ENCODE measurements around the gene DENND10.
"Not testable (repeated sequence)": the region's sequence is repeated elsewhere in the genome, so short reads cannot be mapped to it uniquely, and the experiment has no call there.

The DENND10 gene

DNA sequence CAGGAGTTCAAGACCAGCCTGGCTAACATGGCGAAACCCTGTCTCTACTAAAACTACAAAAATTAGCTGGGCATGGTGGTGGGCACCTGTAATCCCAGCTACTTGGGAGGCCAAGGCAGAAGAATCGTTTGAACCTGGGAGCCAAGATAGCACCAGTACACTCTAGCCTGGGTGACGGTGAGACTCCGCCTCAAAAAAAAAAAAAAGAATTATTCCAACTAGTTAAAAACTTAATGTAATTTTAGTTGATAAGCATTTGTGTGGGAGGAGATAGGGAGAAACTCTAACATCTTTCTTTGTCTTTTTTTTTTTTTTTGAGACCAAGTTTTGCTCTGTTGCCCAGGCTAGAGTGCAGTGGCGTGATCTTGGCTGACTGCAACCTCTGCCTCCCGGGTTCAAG lies 3.2 kb downstream of the DENND10 start:
- not testable (repeated sequence) for H3K4me3 Mint-ChIP-seq; H3K27ac Mint-ChIP-seq; H3K27me3 Mint-ChIP-seq; DNase-seq; ATAC-seq (replicated peaks); H3K9me3 Mint-ChIP-seq
- Mint-ChIP-seq H3K36me3 (peaks cover 14 to 16% of the 10 kb centered on the region in 2 donors), H3K4me1 (peaks cover 4 to 11% of the 10 kb centered on the region in 2 donors)

DNA sequence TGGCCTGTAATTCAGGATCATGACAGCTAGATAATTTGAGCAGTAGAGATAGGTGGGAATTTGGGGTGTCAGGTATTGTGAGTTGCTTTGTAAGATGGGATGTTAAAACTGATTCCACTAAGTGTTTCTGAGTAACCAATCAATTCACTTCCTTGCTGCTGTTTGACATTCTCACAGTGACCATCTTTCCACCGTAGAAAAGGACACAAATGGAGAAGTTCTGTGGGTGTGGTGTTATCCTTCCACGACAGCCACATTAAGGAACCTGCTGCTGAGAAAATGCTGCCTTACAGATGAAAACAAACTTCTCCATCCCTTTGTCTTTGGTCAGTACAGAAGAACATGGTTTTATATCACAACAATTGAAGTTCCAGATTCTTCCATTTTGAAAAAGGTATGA lies 3.9 kb downstream of the DENND10 start:
- Mint-ChIP-seq H3K36me3 (peaks cover 14 to 17% of the 10 kb centered on the region in 2 donors), H3K4me1 (peaks cover 4 to 11% of the 10 kb centered on the region in 2 donors)
- DNase-seq; ATAC-seq (replicated peaks); H3K27ac Mint-ChIP-seq; H3K9me3 Mint-ChIP-seq; H3K27me3 Mint-ChIP-seq; H3K4me3 Mint-ChIP-seq: not testable (repeated sequence)

DNA sequence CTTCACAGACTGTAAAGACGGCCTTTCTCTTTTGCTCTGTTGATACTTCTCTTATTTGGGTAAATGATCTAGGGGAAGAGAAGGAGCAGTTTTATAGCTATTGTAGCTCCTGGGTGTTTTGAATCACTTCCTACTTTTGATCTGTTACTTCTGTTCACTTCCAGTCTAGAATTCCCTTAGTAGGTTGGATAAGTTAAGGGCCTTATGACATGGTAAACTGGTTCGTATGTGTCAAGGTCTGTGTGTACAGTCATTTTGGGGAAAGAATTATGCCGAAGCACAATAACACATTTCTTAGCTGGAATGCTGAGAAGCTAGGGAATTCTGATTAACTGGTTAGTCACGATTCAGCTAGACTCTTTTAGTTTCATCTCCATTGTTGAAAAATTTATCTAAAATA lies 8.1 kb downstream of the DENND10 start:
- DNase-seq (no peak), ATAC-seq (replicated peaks) (no peak)
- no peak overlapping the region for H3K4me3 Mint-ChIP-seq
- no peak overlapping the region for H3K27ac Mint-ChIP-seq
- no peaks in the 10 kb centered on the region for H3K4me1 Mint-ChIP-seq
- H3K27me3 Mint-ChIP-seq = no peaks in the 10 kb centered on the region
- H3K36me3 Mint-ChIP-seq = peaks cover 28 to 32% of the 10 kb centered on the region in 2 donors
- no peaks in the 10 kb centered on the region for H3K9me3 Mint-ChIP-seq

DNA sequence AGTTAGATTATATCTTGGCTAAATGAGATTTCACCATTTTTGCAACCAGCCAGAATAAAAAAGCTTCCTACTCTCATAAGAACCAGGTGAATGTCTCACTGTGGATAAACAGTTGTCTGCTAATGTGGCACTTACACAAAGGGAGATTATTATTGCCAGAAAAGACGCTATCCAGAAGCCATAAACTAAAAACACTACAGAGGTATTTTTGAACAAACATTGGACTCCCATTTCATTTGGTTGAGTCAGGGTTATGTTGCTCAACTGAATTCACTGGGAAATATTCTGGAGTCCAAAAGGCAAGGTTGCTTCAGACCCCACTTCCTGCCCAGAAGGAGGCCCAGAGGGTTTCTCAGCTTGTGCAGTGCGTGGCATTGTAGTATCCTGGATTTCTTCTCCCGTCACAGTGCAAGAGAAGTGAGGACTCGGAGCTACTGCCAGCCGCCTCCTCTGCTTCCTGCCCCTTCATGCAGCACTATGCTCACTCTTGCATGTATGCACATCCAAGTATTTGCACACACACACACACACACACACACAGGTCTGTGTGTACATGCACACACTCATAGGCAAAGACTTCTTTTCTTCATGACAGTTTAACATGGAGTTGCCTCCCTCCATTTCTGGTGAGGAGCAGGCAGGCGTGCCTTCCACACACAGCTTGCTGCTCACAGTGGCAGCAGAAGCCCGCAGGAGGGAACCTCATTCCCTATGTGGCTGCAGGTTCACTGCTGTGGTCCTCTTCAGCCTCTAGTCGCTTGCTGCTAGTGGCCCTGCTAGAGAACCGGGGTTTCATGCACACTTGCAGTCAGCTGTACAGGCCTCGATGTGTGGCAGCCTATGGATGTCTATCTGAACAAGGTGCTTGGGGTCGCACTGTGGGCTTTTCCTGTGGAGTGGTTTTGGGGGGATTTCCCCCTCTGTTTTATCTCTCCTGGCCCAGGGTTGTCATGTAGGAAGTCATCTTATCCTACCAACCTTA lies 10.1 kb downstream of the DENND10 start:
- H3K4me1 Mint-ChIP-seq = no peaks in the 10 kb centered on the region
- peaks cover 24 to 37% of the 10 kb centered on the region in 2 donors for H3K36me3 Mint-ChIP-seq
- no peak overlapping the region for H3K4me3 Mint-ChIP-seq
- H3K27ac Mint-ChIP-seq = no peak overlapping the region
- DNase-seq (no peak), ATAC-seq (replicated peaks) (no peak)
- H3K27me3 Mint-ChIP-seq = no peaks in the 10 kb centered on the region
- no peaks in the 10 kb centered on the region for H3K9me3 Mint-ChIP-seq

DNA sequence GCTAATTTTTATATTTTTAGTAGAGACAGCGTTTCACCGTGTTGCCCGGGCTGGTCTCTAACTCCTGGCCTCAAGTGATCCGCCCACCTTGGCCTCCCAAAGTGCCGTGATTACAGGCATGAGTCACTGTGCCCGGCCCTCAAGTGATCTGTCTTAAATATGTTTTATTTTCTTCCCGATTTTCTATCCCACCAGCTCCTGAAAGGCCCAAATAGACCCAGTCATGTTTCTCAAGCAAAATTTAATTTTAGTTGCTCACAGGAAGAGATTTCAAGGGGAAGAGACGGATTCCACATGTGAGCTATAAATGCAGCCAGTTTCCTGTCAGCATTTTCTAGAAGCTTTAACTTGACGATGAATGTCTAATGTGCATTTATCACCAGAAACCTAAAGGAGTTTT lies 12.0 kb downstream of the DENND10 start:
- no peaks in the 10 kb centered on the region for H3K4me1 Mint-ChIP-seq
- H3K4me3 Mint-ChIP-seq = no peak overlapping the region
- ATAC-seq (replicated peaks) (no peak), DNase-seq (no peak)
- no peaks in the 10 kb centered on the region for H3K27me3 Mint-ChIP-seq
- no peak overlapping the region for H3K27ac Mint-ChIP-seq
- H3K9me3 Mint-ChIP-seq = no peaks in the 10 kb centered on the region
- peaks cover 19 to 31% of the 10 kb centered on the region in 2 donors for H3K36me3 Mint-ChIP-seq

DNA sequence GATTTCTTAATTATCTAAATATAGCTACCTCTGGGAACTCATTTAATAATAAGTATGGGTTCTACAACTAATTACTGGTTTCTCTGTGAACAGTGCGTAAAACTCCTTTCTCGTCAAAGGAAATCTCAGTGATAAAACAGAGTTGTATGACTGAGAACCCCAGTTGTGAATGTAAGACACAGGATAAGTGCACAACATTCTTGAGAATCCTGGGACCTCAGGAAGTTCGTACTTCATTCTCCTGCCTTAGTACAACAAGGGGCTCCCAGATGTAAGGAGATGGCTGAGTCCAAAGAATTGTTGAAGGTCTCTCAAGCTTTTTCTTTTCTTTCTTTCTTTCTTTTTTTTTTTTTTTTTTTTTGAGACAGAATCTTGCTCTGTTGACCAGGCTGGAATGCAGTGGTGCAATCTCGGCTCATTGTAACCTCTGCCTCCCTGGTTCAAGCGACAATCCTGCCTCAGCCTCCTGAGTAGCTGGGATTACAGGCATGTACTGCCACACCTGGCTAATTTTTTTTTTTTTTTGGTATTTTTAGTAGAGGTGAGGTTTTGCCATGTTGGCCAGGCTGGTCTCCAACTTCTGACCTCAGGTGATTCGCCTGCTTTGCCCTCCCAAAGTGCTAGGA lies 12.5 kb downstream of the DENND10 start:
- DNase-seq (no peak), ATAC-seq (replicated peaks) (no peak)
- Mint-ChIP-seq H3K27ac (no peak overlapping the region), H3K4me3 (no peak overlapping the region), H3K9me3 (no peaks in the 10 kb centered on the region), H3K27me3 (no peaks in the 10 kb centered on the region), H3K4me1 (no peaks in the 10 kb centered on the region), H3K36me3 (peaks cover 18 to 29% of the 10 kb centered on the region in 2 donors)

DNA sequence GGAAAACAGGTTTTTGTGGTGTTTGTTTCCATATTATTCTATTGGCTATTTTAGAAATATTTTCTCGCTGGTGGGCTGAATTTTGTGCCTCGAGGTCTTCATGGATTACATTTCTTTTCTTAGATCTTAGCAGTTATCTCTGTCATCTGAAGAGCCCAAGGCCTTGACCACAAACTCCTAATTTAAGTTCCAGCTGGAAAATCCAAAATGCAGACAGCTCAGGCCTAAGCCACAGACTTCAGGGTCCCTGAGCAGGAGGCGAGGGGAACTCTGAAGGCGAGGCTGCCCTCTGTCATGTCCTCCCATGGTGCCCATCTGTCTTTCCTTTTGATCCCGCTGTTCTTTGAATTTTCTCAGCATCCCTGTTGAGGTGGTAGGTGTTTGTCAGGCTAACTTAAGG lies 14.3 kb downstream of the DENND10 start:
- no peaks in the 10 kb centered on the region for H3K4me1 Mint-ChIP-seq
- ATAC-seq (replicated peaks) = no peak
- no peak overlapping the region for H3K27ac Mint-ChIP-seq
- H3K36me3 Mint-ChIP-seq = peaks cover 25 to 37% of the 10 kb centered on the region in 2 donors
- H3K9me3 Mint-ChIP-seq = no peaks in the 10 kb centered on the region
- H3K27me3 Mint-ChIP-seq = no peaks in the 10 kb centered on the region
- no peak for DNase-seq
- no peak overlapping the region for H3K4me3 Mint-ChIP-seq

DNA sequence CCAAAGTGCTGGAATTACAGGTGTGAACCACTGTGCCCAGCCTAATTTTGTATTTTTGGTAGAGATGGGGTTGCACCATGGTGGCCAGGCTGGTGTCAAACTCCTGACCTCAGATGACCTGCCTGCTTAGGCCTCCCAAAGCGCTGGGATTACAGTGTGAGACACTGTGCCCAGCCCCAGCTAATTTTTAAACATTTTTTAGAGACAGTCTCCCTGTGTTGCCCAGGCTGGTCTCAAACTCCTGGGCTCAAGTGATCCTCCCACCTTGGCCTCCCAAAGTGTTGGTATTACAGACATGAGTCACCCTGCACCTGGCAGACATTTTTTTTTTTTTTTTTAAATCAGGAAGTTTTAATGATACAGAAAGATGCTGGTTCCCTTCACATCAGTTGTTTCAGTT lies 15.5 kb downstream of the DENND10 start:
- H3K4me1 Mint-ChIP-seq = no peaks in the 10 kb centered on the region
- H3K9me3 Mint-ChIP-seq = no peaks in the 10 kb centered on the region
- ATAC-seq (replicated peaks) = peak in 1 of 2 donors; percentile 23
- peak overlapping the region; percentile 20 for H3K27ac Mint-ChIP-seq
- no peak for DNase-seq
- no peak overlapping the region for H3K4me3 Mint-ChIP-seq
- peaks cover 20 to 32% of the 10 kb centered on the region in 2 donors for H3K36me3 Mint-ChIP-seq
- no peaks in the 10 kb centered on the region for H3K27me3 Mint-ChIP-seq

DNA sequence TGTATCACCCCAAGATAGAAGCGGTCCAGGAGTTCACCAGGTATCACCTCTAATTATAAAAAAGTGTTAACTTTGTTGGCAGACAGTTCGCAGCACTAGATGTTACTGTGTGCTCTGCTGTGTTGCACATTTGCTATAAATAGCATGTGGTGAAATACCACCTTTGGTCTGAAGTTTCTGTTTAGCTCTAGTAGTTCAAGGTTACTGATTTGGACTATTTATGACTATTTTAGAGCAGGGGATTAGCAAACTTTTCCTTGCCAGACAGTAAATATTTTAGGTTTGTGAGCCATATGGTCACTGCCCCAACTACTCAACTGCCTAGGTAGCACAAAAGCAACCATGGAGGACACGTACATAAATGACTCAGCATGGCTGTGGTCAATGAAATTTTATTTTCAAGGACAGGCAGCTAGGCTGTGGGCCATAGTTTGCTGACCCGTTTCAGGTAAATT lies 16.5 kb downstream of the DENND10 start:
- DNase-seq (no peak), ATAC-seq (replicated peaks) (peak; percentile 87 to 94)
- no peaks in the 10 kb centered on the region for H3K4me1 Mint-ChIP-seq
- no peaks in the 10 kb centered on the region for H3K9me3 Mint-ChIP-seq
- H3K4me3 Mint-ChIP-seq = no peak overlapping the region
- H3K27me3 Mint-ChIP-seq = no peaks in the 10 kb centered on the region
- H3K27ac Mint-ChIP-seq = peak overlapping the region; percentile 25
- H3K36me3 Mint-ChIP-seq = peaks cover 19 to 27% of the 10 kb centered on the region in 2 donors

DNA sequence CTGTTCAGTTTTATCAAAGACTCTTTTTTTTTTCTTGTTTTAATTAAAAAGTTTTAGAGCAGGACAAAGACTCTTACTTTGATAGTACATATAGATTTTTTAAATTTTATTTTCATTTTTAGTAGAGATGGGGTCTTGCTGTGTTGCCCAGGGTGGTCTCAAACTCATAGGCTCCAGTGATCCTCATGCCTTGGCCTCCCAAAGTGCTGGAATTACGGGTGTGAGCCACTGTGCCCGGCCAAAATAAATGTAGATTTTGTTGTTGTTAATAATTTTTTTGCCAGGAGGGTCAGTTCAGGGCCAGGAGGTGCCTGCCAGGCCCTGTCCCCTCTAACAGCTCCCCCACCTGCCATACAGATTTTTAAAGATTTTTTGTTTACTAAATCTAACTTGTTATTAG lies 17.0 kb downstream of the DENND10 start:
- H3K4me1 Mint-ChIP-seq = no peaks in the 10 kb centered on the region
- peaks cover 20 to 30% of the 10 kb centered on the region in 2 donors for H3K36me3 Mint-ChIP-seq
- no peak overlapping the region for H3K4me3 Mint-ChIP-seq
- H3K9me3 Mint-ChIP-seq = peaks cover 0 to 1% of the 10 kb centered on the region in 2 donors
- DNase-seq (no peak), ATAC-seq (replicated peaks) (no peak)
- no peak overlapping the region for H3K27ac Mint-ChIP-seq
- no peaks in the 10 kb centered on the region for H3K27me3 Mint-ChIP-seq

DNA sequence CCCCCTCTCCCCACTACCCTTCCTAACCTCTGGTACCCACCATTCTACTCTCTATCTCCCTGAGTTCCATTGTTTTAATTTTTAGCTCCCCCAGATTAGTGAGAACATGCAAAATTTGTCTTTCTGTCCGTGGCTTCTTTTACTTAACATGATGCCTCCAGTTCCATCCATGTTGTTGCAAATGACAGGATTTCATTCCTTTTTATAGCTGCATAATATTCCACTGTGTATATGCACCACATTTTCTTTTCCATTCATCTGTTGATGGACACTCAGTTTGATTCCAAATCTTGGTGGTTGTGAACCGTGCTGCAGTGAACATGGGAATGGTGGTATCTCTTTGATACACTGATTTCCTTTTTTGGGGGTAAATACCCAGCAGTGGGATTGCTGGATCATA lies 22.0 kb downstream of the DENND10 start:
- peaks cover 44 to 48% of the 10 kb centered on the region in 2 donors for H3K36me3 Mint-ChIP-seq
- H3K9me3 Mint-ChIP-seq = peaks cover 0 to 3% of the 10 kb centered on the region in 2 donors
- H3K4me3 Mint-ChIP-seq = no peak overlapping the region
- H3K27me3 Mint-ChIP-seq = no peaks in the 10 kb centered on the region
- H3K27ac Mint-ChIP-seq = no peak overlapping the region
- H3K4me1 Mint-ChIP-seq = peaks cover 4 to 10% of the 10 kb centered on the region in 2 donors
- DNase-seq = no peak
- ATAC-seq (replicated peaks) = no peak

DNA sequence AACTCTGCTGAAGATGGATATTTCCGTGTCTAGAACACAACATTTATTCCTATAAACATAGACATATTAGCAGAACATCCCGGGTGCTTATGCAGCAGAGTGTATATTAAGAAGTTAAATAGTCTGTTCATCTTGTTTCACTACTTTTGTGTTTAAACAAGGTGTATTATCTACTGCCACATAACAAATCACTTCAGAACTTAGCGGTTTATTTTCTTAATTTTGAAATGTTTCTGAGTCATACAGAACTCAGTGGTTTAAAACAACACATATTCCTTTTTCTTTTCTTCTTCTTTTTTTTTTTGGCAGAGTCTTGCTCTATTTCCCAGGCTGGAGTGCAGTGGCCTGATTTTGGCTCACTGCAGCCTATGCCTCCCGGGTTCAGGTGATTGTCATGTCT lies 25.8 kb downstream of the DENND10 start:
- Mint-ChIP-seq H3K27me3 (no peaks in the 10 kb centered on the region), H3K27ac (no peak overlapping the region), H3K4me3 (no peak overlapping the region), H3K36me3 (peaks cover 50 to 60% of the 10 kb centered on the region in 2 donors), H3K4me1 (peaks cover 25 to 40% of the 10 kb centered on the region in 2 donors), H3K9me3 (peaks cover 3% of the 10 kb centered on the region in 2 donors)
- DNase-seq = no peak
- ATAC-seq (replicated peaks) = no peak

DNA sequence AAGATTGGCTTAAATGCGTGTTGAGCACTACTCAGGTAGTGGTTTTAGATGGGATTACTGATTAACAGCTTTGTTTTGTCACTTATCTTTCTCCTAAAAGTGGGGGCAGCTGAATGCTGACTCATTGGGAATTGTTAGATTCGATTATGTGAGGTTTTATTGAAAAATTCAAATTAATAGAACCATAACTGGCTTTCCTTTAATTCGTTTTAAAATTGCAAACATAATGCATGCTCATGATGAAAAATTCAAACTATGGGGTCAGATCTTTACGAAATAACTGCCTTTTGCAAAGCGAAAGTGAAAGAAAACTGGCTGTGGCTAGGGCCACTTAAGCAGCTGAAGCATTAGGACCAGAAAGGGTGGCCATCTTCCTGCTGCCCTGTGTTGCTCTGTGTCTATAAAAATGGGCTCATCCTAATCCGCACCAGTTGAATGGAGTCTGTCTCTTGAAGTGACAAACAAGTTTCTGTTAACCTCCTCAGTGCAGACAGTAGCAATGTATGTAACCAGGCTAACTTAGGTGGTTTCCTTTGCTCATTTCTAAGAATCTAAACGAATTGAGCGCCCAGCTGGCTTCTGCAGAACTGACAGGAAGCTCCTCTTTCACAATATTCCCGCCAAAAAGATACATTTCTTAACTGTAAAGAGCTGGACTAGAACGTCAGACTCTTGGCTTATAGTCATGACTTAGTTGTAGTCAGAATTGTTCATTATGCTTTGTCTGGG lies 27.8 kb downstream of the DENND10 start:
- H3K36me3 Mint-ChIP-seq = peaks cover 42 to 57% of the 10 kb centered on the region in 2 donors
- H3K27ac Mint-ChIP-seq = peak overlapping the region; percentile 92
- DNase-seq (peak; percentile 24), ATAC-seq (replicated peaks) (peak; percentile 92 to 93)
- H3K27me3 Mint-ChIP-seq = no peaks in the 10 kb centered on the region
- H3K4me3 Mint-ChIP-seq = peak overlapping the region; percentile 78 to 82
- peaks cover 26 to 40% of the 10 kb centered on the region in 2 donors for H3K4me1 Mint-ChIP-seq
- H3K9me3 Mint-ChIP-seq = peaks cover 0 to 3% of the 10 kb centered on the region in 2 donors

All from stimulated activated naive B cell treated with anti-CD40 and anti-IgM and Interleukin-4, amounts not matched to agents 10 μg/mL and 1 μg/mL and 100 μg/mL, for 72 hours (primary cell).